Progenitor cell of endocrine pancreas (in vitro differentiated cells): Measurements from ENCODE around the gene PDZD2. TPM values are rescaled to one million over a fixed set of nuclear protein-coding genes. Genes with fewer than 3 reads are reported as not detected.
"Not testable (repeated sequence)": the region's sequence is repeated elsewhere in the genome, so short reads cannot be mapped to it uniquely, and the experiment has no call there.

Experiments used
- DNase-seq: peaks from one replicate; pipeline ENCODE4 v3.0.0; 2021; ENCODE audit warnings: low spot score; ENCODE audit not compliant: unreplicated experiment
- H3K27ac Mint-ChIP-seq: 2 replicates; pipeline ENCODE4 v1.8.0; 2021; ENCODE audit warnings: mild to moderate bottlenecking, moderate library complexity, mixed read lengths
- H3K27me3 Mint-ChIP-seq: 2 replicates; pipeline ENCODE4 v1.8.0; 2021; ENCODE audit warnings: mixed read lengths
- H3K36me3 Mint-ChIP-seq: 2 replicates; pipeline ENCODE4 v1.8.0; 2022; ENCODE audit warnings: mixed read lengths; ENCODE audit not compliant: insufficient read depth
- H3K4me1 Mint-ChIP-seq: 2 replicates; pipeline ENCODE4 v1.8.0; 2021; ENCODE audit warnings: low read depth, mixed read lengths
- H3K4me3 Mint-ChIP-seq: 2 replicates; pipeline ENCODE4 v1.8.0; 2021; ENCODE audit warnings: low read depth, mild to moderate bottlenecking, moderate library complexity, mixed read lengths
- H3K9me3 Mint-ChIP-seq: 2 replicates; pipeline ENCODE4 v1.8.0; 2021; ENCODE audit warnings: low read depth, mixed read lengths
- total RNA-seq: library from RNA; stranded (reverse); gene quantifications from 2 replicates; pipeline ENCODE4 v1.2.1, GENCODE V29; 2021
- TF ChIP-seq, protein P1 (sequence below): fragments of 200-600 bp; sonication (generic); IDR thresholded peaks from one replicate; pipeline ENCODE4 v1.5.0; 2021; ENCODE audit warnings: antibody characterized with exemption, mild to moderate bottlenecking; ENCODE audit not compliant: unreplicated experiment

Gene PDZD2
- total RNA-seq, 1 donor from 2014 or later: 3.1 TPM

DNA sequence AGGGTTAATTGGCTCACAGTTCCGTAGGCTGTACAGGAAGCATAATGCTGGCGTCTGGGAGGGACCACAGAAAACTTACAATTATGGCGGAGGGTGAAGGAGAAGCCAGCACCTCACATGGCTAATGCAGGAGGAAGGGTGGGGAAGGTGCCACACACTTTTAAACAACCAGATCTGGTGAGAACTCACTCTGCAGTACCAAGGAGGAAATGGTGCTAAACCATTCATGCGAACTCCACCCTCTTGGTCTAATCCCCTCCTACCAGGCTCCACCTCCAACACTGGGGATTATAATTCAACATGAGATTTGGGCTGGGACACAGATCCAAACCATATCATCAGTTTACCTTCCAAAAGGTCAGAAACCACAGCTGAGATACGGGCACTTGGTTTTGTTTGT lies 122.9 kb downstream of the PDZD2 start:
- H3K27me3 Mint-ChIP-seq: no peaks in the 10 kb centered on the region
- DNase-seq: no peak
- H3K27ac Mint-ChIP-seq: no peak overlapping the region
- H3K36me3 Mint-ChIP-seq: no peaks in the 10 kb centered on the region
- H3K4me3 Mint-ChIP-seq: no peak overlapping the region
- no peaks in the 10 kb centered on the region for H3K9me3 Mint-ChIP-seq
- no peaks in the 10 kb centered on the region for H3K4me1 Mint-ChIP-seq
- TF ChIP-seq, protein P1, sequence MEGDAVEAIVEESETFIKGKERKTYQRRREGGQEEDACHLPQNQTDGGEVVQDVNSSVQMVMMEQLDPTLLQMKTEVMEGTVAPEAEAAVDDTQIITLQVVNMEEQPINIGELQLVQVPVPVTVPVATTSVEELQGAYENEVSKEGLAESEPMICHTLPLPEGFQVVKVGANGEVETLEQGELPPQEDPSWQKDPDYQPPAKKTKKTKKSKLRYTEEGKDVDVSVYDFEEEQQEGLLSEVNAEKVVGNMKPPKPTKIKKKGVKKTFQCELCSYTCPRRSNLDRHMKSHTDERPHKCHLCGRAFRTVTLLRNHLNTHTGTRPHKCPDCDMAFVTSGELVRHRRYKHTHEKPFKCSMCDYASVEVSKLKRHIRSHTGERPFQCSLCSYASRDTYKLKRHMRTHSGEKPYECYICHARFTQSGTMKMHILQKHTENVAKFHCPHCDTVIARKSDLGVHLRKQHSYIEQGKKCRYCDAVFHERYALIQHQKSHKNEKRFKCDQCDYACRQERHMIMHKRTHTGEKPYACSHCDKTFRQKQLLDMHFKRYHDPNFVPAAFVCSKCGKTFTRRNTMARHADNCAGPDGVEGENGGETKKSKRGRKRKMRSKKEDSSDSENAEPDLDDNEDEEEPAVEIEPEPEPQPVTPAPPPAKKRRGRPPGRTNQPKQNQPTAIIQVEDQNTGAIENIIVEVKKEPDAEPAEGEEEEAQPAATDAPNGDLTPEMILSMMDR: no peak

DNA sequence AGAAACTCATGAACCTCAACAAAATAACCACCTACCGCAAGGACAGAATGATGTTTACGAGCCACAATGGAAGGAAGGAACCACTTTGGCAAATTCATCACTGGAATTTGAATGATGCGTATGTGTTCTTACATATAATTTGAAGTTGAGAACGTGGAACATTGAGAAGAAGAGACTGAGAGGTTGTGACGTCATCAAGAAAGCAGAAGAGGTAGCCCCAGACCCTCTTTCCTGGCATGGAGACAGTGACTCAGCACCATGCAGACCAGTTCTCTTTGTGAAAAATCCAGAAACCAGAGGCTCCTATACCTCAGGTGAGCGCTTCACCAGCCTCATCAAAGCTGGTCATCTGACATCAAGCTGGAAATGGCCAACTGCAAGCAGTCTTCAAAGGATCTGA lies 124.5 kb downstream of the PDZD2 start:
- DNase-seq: no peak
- no peaks in the 10 kb centered on the region for H3K36me3 Mint-ChIP-seq
- H3K4me3 Mint-ChIP-seq: no peak overlapping the region
- H3K9me3 Mint-ChIP-seq: no peaks in the 10 kb centered on the region
- TF ChIP-seq, protein P1: no peak
- no peaks in the 10 kb centered on the region for H3K4me1 Mint-ChIP-seq
- H3K27ac Mint-ChIP-seq: no peak overlapping the region
- no peaks in the 10 kb centered on the region for H3K27me3 Mint-ChIP-seq

- DNase-seq, H3K9me3 Mint-ChIP-seq, H3K4me3 Mint-ChIP-seq, H3K27ac Mint-ChIP-seq, H3K36me3 Mint-ChIP-seq, H3K27me3 Mint-ChIP-seq, H3K4me1 Mint-ChIP-seq: not testable (repeated sequence)
Measured at GRCh38 chr5:31764687-31765086, 125.8 kb downstream of the PDZD2 start.

- Mint-ChIP-seq H3K9me3 (no peaks in the 10 kb centered on the region), H3K27ac (no peak overlapping the region), H3K27me3 (peaks cover 5% of the 10 kb centered on the region), H3K4me1 (no peaks in the 10 kb centered on the region), H3K36me3 (no peaks in the 10 kb centered on the region), H3K4me3 (no peak overlapping the region)
- DNase-seq: no peak
- TF ChIP-seq, protein P1: no peak
Measured at GRCh38 chr5:31767335-31768031, 128.6 kb downstream of the PDZD2 start.

DNA sequence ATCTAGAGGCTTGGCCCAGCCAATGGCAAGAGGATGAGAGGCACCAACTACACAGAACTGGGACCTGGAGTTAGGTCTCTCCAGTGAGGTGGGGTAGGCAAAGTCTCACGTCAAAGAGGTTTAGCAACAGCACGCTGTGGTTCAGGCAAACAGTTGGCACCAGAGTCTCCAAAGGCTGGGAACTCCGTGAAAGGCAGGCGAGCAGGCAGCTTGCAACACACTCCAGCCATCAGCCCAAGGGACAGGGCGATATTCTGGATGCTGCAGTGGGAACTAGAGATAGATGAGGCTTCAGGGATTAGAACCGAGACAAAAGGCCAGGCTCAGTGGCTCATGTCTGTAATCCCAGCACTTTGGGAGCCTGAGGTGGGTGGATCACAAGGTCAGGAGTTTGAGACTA lies 129.1 kb downstream of the PDZD2 start:
- peaks cover 5% of the 10 kb centered on the region for H3K27me3 Mint-ChIP-seq
- H3K36me3 Mint-ChIP-seq: no peaks in the 10 kb centered on the region
- no peak overlapping the region for H3K4me3 Mint-ChIP-seq
- no peak overlapping the region for H3K27ac Mint-ChIP-seq
- DNase-seq: no peak
- TF ChIP-seq, protein P1: no peak
- H3K9me3 Mint-ChIP-seq: no peaks in the 10 kb centered on the region
- H3K4me1 Mint-ChIP-seq: no peaks in the 10 kb centered on the region

GRCh38 chr5:31768784-31769183 lies 129.9 kb downstream of the PDZD2 start:
- DNase-seq: no peak
- no peaks in the 10 kb centered on the region for H3K9me3 Mint-ChIP-seq
- no peak overlapping the region for H3K4me3 Mint-ChIP-seq
- TF ChIP-seq, protein P1: no peak
- no peak overlapping the region for H3K27ac Mint-ChIP-seq
- H3K4me1 Mint-ChIP-seq: no peaks in the 10 kb centered on the region
- peaks cover 5% of the 10 kb centered on the region for H3K27me3 Mint-ChIP-seq
- no peaks in the 10 kb centered on the region for H3K36me3 Mint-ChIP-seq
